GM18526 (cell line): Measurements from ENCODE around the gene SRP72.

Experiments used
- POLR2A ChIP-seq: IDR thresholded peaks from 3 replicates; pipeline ENCODE4 v1.6.1; 2011; ENCODE audit not compliant: insufficient read length; ENCODE audit errors: extremely low read depth

Gene SRP72

GRCh38 chr4:56462157-56462556 is 5.3 kb upstream of the SRP72 start:
- no peak for TF ChIP-seq POLR2A

- TF ChIP-seq POLR2A: no peak
Measured at GRCh38 chr4:56463711-56464110, 3.7 kb upstream of the SRP72 start.

- TF ChIP-seq POLR2A: no peak
Measured at GRCh38 chr4:56464581-56464980, 2.8 kb upstream of the SRP72 start.

GRCh38 chr4:56465599-56466295 is 1.7 kb upstream of the SRP72 start:
- no peak for TF ChIP-seq POLR2A

- TF ChIP-seq POLR2A: no peak
Measured at GRCh38 chr4:56466910-56467283, 520 bp upstream of the SRP72 start.

GRCh38 chr4:56468097-56468422 is 643 bp downstream of the SRP72 start:
- TF ChIP-seq POLR2A: no peak

- no peak for TF ChIP-seq POLR2A
Measured at GRCh38 chr4:56469489-56470210, 2.2 kb downstream of the SRP72 start.

GRCh38 chr4:56475917-56476316 is 8.5 kb downstream of the SRP72 start:
- no peak for TF ChIP-seq POLR2A

- no peak for TF ChIP-seq POLR2A
Measured at GRCh38 chr4:56477192-56477702, 9.8 kb downstream of the SRP72 start.

- TF ChIP-seq POLR2A: no peak
Measured at GRCh38 chr4:56480691-56481090, 13.3 kb downstream of the SRP72 start.

GRCh38 chr4:56496241-56496640 is 28.8 kb downstream of the SRP72 start:
- TF ChIP-seq POLR2A: no peak

- TF ChIP-seq POLR2A: no peak
Measured at GRCh38 chr4:56505269-56506130, 38.1 kb downstream of the SRP72 start, which contains the start of gene ARL9. Gene ARL9, plus strand, starts transcription at chr4:56505791. Its CDS starts 72 bp downstream, at chr4:56505863.

GRCh38 chr4:56511098-56511497 is 43.7 kb downstream of the SRP72 start:
- TF ChIP-seq POLR2A: no peak

- TF ChIP-seq POLR2A: no peak
Measured at GRCh38 chr4:56512166-56512565, 44.7 kb downstream of the SRP72 start.

- no peak for TF ChIP-seq POLR2A
Measured at GRCh38 chr4:56513517-56513916, 46.1 kb downstream of the SRP72 start.
